Measurements from ENCODE around the gene PBXIP1.
"Not testable (repeated sequence)": the region's sequence is repeated elsewhere in the genome, so short reads cannot be mapped to it uniquely, and the experiment has no call there.

Gene PBXIP1

DNA sequence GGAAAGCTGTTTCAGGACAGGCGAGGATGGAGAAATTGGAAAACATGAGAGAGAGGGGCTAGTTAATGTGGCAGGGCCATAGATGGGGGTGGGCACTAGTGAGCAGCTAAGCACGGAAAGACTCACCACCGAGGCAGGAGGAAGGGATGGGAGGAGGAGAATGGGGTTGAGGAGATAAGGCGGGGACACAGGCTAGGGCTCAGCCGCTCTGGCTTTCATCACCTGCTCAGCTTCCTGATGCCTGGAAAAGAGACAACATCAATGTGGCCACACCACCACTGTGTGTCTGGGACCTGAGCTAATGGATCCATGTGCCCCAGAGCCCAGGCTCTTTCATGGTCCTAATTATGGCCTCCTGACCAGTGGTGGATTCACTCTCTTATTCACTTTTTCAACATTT lies 47.0 kb downstream of the PBXIP1 start:
- TF ChIP-seq, protein P1, sequence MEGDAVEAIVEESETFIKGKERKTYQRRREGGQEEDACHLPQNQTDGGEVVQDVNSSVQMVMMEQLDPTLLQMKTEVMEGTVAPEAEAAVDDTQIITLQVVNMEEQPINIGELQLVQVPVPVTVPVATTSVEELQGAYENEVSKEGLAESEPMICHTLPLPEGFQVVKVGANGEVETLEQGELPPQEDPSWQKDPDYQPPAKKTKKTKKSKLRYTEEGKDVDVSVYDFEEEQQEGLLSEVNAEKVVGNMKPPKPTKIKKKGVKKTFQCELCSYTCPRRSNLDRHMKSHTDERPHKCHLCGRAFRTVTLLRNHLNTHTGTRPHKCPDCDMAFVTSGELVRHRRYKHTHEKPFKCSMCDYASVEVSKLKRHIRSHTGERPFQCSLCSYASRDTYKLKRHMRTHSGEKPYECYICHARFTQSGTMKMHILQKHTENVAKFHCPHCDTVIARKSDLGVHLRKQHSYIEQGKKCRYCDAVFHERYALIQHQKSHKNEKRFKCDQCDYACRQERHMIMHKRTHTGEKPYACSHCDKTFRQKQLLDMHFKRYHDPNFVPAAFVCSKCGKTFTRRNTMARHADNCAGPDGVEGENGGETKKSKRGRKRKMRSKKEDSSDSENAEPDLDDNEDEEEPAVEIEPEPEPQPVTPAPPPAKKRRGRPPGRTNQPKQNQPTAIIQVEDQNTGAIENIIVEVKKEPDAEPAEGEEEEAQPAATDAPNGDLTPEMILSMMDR (IDR thresholded peaks at IDR 0.05; ENCODE audit: low read depth, low read length, missing control alignments): no peak
- no peak for DNase-seq (ENCODE audit: low read depth)
- H3K4me3 ChIP-seq (ENCODE audit: low read depth, low read length): no peak overlapping the region
- in situ Hi-C loops (cut with HindIII; ENCODE audit: low sequenced_read_pairs): no loop called here

DNA sequence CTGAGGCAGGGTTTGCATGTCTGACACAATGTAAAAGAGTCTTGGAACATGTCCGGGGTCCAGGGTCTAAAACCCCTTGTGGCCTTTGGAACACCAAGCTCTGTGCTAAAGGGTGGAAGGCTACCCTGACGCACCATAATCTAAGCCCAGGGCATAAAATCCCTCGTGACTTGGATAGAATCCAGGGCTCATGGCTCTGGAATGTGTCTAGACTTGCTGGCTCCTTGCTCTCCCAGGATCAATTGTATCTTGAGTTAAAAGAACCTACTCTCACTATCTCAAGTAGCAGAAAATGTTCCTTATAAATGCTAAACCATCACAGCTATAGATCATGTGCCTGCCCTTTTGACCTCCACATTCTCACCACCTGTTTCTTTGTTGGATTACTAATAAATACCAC lies 47.8 kb downstream of the PBXIP1 start:
- H3K4me3 ChIP-seq (ENCODE audit: low read depth, low read length); in situ Hi-C loops (cut with HindIII; ENCODE audit: low sequenced_read_pairs); DNase-seq (ENCODE audit: low read depth): not testable (repeated sequence)

DNA sequence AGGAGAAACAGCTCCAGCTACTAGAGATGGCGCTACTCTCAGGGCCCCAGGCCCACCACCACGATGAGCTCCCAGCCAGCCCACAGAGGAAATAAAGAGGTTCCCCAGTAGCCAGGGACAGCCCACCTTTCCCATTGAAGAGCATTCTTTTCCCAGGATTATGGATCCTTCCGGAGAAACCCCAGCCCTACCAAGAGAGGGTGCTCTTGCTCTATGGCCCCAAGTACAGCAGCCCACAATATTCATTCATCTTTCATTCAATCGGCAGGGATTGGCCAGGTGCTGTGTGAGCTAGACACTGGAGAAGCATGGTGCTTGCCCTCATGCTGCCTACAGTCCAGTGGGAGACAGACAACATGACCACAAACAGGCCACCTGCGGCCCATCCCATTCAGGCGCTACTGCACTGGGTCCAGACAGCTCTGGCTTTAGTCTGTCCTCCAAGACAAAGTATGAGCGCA lies 49.2 kb downstream of the PBXIP1 start:
- DNase-seq (ENCODE audit: low read depth): no peak
- no peak overlapping the region for H3K4me3 ChIP-seq (ENCODE audit: low read depth, low read length)
- in situ Hi-C loops (cut with HindIII; ENCODE audit: low sequenced_read_pairs): no loop called here
- TF ChIP-seq, protein P1 (IDR thresholded peaks at IDR 0.05; ENCODE audit: low read depth, low read length, missing control alignments): no peak

DNA sequence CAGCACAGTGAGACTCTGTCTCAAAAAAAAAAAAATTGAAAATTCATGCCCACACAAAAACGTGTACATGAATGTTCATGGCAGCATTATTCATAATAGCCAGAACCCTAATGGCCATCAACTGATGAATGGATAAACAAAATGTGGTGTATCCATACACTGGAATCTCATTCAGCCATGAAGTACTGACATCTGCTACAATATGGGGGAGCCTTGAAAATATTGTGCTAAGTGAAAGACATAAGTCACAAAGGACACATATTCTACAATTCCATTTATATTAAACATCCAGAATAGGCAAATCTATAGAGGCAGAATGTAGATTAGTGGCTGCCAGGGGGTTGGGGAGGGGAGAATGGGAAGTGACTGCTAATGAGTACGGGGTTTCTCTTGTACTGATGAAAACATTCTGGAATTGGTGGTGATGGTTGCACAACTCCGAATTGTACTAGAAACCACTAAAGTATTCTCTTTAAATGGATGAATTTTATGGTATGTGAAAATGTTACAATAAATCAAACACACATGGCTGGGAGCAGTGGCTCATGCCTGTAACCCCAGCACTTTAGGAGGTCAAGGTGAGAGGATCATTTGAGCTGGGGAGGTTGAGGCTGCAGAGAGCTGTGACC lies 52.8 kb downstream of the PBXIP1 start:
- in situ Hi-C loops (cut with HindIII; ENCODE audit: low sequenced_read_pairs): no loop called here
- DNase-seq (ENCODE audit: low read depth): no peak
- TF ChIP-seq, protein P1 (IDR thresholded peaks at IDR 0.05; ENCODE audit: low read depth, low read length, missing control alignments): no peak
- H3K4me3 ChIP-seq (ENCODE audit: low read depth, low read length): no peak overlapping the region

DNA sequence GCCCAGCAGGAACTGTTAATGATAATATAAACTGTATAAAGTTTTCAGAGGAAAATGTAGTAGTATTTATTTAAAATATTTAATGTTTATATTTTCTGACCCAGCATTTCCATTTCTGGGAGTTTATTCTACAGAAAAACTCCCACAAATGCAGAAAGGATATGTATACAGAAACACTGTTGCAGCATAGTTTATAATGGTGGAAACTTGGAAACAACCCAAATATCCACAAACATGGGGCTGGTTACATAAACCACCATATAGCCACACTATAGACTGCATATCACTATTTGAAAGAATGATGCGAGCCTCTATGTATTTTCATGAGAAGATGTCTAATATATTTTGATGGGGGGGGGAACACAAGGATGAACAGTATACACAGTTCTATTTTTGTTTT lies 54.3 kb downstream of the PBXIP1 start:
- TF ChIP-seq, protein P1 (IDR thresholded peaks at IDR 0.05; ENCODE audit: low read depth, low read length, missing control alignments): no peak
- no peak overlapping the region for H3K4me3 ChIP-seq (ENCODE audit: low read depth, low read length)
- in situ Hi-C loops (cut with HindIII; ENCODE audit: low sequenced_read_pairs): no loop called here
- DNase-seq (ENCODE audit: low read depth): no peak

DNA sequence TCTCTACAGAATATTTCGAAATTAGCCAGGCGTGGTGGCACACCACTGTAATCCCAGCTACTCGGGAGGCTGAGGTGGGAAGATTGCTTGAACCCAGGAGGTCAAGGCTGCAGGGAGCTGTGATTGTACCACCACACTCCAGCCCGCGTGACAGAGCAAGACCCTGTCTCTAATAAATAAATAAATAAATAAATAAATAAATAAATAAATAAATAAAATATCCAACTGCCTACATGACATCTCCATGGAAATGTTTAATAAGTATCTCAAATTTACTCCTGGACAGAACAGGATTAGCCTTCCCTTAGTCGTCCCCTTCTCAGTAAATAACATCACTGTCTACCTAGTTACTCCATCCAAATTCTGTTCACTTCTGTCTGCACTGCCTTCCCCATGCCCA lies 56.9 kb downstream of the PBXIP1 start:
- in situ Hi-C loops (cut with HindIII; ENCODE audit: low sequenced_read_pairs): no loop called here
- no peak for DNase-seq (ENCODE audit: low read depth)
- TF ChIP-seq, protein P1 (IDR thresholded peaks at IDR 0.05; ENCODE audit: low read depth, low read length, missing control alignments): no peak
- no peak overlapping the region for H3K4me3 ChIP-seq (ENCODE audit: low read depth, low read length)

DNA sequence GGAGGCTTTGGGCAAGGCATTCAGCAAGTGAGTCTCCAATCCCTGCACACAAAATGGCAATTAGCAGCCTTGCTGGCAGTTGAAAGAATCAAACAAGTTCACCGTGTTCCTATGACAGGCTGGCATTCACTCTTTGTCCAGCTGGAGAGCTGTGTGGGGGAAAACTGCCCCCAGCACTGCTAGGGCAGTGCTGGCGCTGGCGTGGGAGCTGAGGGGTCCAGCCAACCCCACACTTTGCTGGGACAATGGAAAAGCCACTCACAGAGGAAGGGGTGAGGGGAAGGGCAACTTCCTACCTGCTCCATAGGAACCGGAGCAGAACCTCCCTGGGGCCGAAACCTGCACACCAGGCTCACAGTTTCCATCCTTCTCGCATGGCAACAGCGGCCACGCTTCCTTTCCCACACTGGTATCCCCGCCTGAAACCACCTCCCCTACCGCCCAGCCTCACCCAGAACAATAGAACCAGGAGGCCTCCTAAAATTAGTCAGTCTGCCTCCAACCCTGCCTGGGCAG lies 59.1 kb downstream of the PBXIP1 start:
- TF ChIP-seq, protein P1 (IDR thresholded peaks at IDR 0.05; ENCODE audit: low read depth, low read length, missing control alignments): no peak
- in situ Hi-C loops (cut with HindIII; ENCODE audit: low sequenced_read_pairs): no loop called here
- DNase-seq (ENCODE audit: low read depth): no peak
- H3K4me3 ChIP-seq (ENCODE audit: low read depth, low read length): no peak overlapping the region
